HL-60 (cell line): ENCODE results near the gene GNAQ.

ENCODE experiments used
- DNase-seq, 2 experiments: peaks; one replicate each; pipeline ENCODE4 v3.0.0-alpha.2; 2010 to 2020; ENCODE audit warnings: low read depth in 1 of 2, low spot score in 1 of 2
- H3K27ac ChIP-seq: fragments of 250-450 bp; sonication (Bioruptor Pico); replicated peaks from 2 replicates; pipeline ENCODE4 v1.5.1; 2020; ENCODE audit warnings: mild to moderate bottlenecking, moderate library complexity
- H3K27me3 ChIP-seq: fragments of 250-450 bp; sonication (Bioruptor Pico); 2 replicates; pipeline ENCODE4 v1.5.1; 2021; ENCODE audit warnings: mild to moderate bottlenecking, moderate library complexity; ENCODE audit not compliant: insufficient read depth, poor library complexity, severe bottlenecking
- H3K4me3 ChIP-seq: replicated peaks from 2 replicates; pipeline ENCODE4 v1.5.1; 2011; ENCODE audit warnings: mild to moderate bottlenecking, control low read depth, low read length; ENCODE audit not compliant: insufficient read depth
- CTCF ChIP-seq: IDR thresholded peaks from one replicate; pipeline ENCODE4 v1.5.1; 2011; ENCODE audit warnings: low read length, control low read depth, inconsistent platforms; ENCODE audit not compliant: insufficient read depth
- GABPA ChIP-seq: IDR thresholded peaks from 2 replicates; pipeline ENCODE4 v1.6.1; 2012; ENCODE audit warnings: low read depth
- POLR2AphosphoS5 ChIP-seq: IDR thresholded peaks from 2 replicates; pipeline ENCODE4 v1.6.1; 2012; ENCODE audit warnings: low read depth
- REST ChIP-seq: IDR thresholded peaks from 2 replicates; pipeline ENCODE4 v1.6.1; 2012; ENCODE audit warnings: low read depth; ENCODE audit not compliant: insufficient replicate concordance
- SPI1 ChIP-seq: IDR thresholded peaks from 2 replicates; pipeline ENCODE4 v1.6.1; 2012; ENCODE audit warnings: low read depth, mild to moderate bottlenecking, borderline replicate concordance

The GNAQ gene

GRCh38 chr9:77789891-77790290 lies 241.7 kb downstream of the GNAQ start:
- no peak for TF ChIP-seq REST
- TF ChIP-seq CTCF, result no peak
- no peak for TF ChIP-seq GABPA
- TF ChIP-seq POLR2AphosphoS5, result no peak
- no peak for TF ChIP-seq SPI1
- Histone ChIP-seq H3K4me3 (no peak overlapping the region), H3K27me3 (no peaks in the 10 kb centered on the region), H3K27ac (no peak overlapping the region)
- DNase-seq, result no peak

GRCh38 chr9:77785341-77785740 lies 246.3 kb downstream of the GNAQ start:
- TF ChIP-seq POLR2AphosphoS5 (no peak), REST (no peak), SPI1 (no peak), GABPA (no peak), CTCF (no peak)
- no peak overlapping the region for H3K27ac ChIP-seq
- H3K27me3 ChIP-seq, result no peaks in the 10 kb centered on the region
- no peak for DNase-seq
- no peak overlapping the region for H3K4me3 ChIP-seq

GRCh38 chr9:77783518-77783917 lies 248.1 kb downstream of the GNAQ start:
- no peak for DNase-seq
- TF ChIP-seq GABPA (no peak), REST (no peak), SPI1 (no peak), CTCF (no peak), POLR2AphosphoS5 (no peak)

More at GRCh38 chr9:77783518-77783917, 248.1 kb downstream of the GNAQ start:
- no peak overlapping the region for H3K4me3 ChIP-seq
- H3K27me3 ChIP-seq, result no peaks in the 10 kb centered on the region
- no peak overlapping the region for H3K27ac ChIP-seq
